ENCODE results near the gene TXNDC11. TPM values are rescaled to one million over a fixed set of nuclear protein-coding genes. Genes with fewer than 3 reads are reported as not detected.

TXNDC11 gene
- polyA plus RNA-seq, 2 of the 4 experiments (the other 2 are of a cell fraction) = 22.7 to 42.4 TPM

- Histone ChIP-seq H3K27ac (peak overlapping the region; percentile 13 to 34; a peak in 2 of 6 replicates), H3K4me3 (no peak overlapping the region), H3K4me1 (peaks cover 19% of the 10 kb centered on the region), H3K9me3 (no peaks in the 10 kb centered on the region), H3K4me2 (no peak overlapping the region)
- FAIRE-seq = no peak
- no peak for DNase-seq (ENCODE audit: low read depth in 1 of 2, low spot score in 1 of 2)
- TF ChIP-seq NFE2L2 (conservative IDR thresholded peaks at IDR 0.05; ENCODE audit: low read length) = no peak
- TF ChIP-seq RARB (CRISPR knock-in tag; IDR thresholded peaks at IDR 0.05) = no peak
- no peak for TF ChIP-seq ATOH8 (CRISPR knock-in tag; IDR thresholded peaks at IDR 0.05; ENCODE audit: low read depth)
- no peak for TF ChIP-seq ELK1 (IDR thresholded peaks at IDR 0.05; ENCODE audit: low read depth, low read length)
- TF ChIP-seq BCL3 (IDR thresholded peaks at IDR 0.05) = no peak
- TF ChIP-seq CTCF (IDR thresholded peaks at IDR 0.05) = no peak
- TF ChIP-seq RNF2 (IDR thresholded peaks at IDR 0.05; ENCODE audit: borderline replicate concordance, low read depth) = no peak
- TF ChIP-seq SREBF2 (IDR thresholded peaks at IDR 0.05) = no peak
- no peak for TF ChIP-seq HES2 (IDR thresholded peaks at IDR 0.05)
- TF ChIP-seq ZFP36 (IDR thresholded peaks at IDR 0.05; ENCODE audit: borderline replicate concordance, partially characterized antibody) = no peak
- TF ChIP-seq TP53 (CRISPR knock-in tag; IDR thresholded peaks at IDR 0.05) = no peak
- TF ChIP-seq JUN (IDR thresholded peaks at IDR 0.05) = no peak
- TF ChIP-seq NPAS2 (CRISPR knock-in tag; IDR thresholded peaks at IDR 0.05; ENCODE audit: borderline replicate concordance) = no peak
- no peak for TF ChIP-seq BHLHE40 (IDR thresholded peaks at IDR 0.05; ENCODE audit: low read depth, low read length)
- TF ChIP-seq MAFK (IDR thresholded peaks at IDR 0.05; ENCODE audit: partially characterized antibody) = no peak
- no peak for TF ChIP-seq CEBPB (IDR thresholded peaks at IDR 0.05)
- TF ChIP-seq HDAC2 (IDR thresholded peaks at IDR 0.05) = no peak
- ChIA-PET CTCF (interaction anchor here (0.7 to 1.9 kb wide), 10 partner anchors 11 to 702 kb away, joined by 3 to 8 read pairs (median 3); no protein-coding TSS in a partner anchor), POLR2A (interaction anchor here (0.6 kb wide), 1 partner anchor 26 kb away, joined by 3 read pairs; no protein-coding TSS in a partner anchor)
- no peak for ATAC-seq
- 91% methylated on average over 14 of the region's 14 CpGs for WGBS (ENCODE audit: missing lambda C conversion rate)
Measured at GRCh38 chr16:11666103-11667055, 76.3 kb downstream of the TXNDC11 start.

GRCh38 chr16:11665071-11665491 lies 77.6 kb downstream of the TXNDC11 start:
- POLR2A ChIA-PET = no interaction called here
- no peak for DNase-seq (ENCODE audit: low read depth in 1 of 2, low spot score in 1 of 2)
- Histone ChIP-seq H3K4me3 (no peak overlapping the region), H3K4me2 (no peak overlapping the region), H3K4me1 (peaks cover 15% of the 10 kb centered on the region; the same call in 2 of the 3 replicates), H3K27ac (peak overlapping the region; percentile 19 to 31; a peak in 1 of 6 replicates), H3K9me3 (no peaks in the 10 kb centered on the region)
- TF ChIP-seq ELK1 (IDR thresholded peaks at IDR 0.05; ENCODE audit: low read depth, low read length) (no peak), CEBPB (IDR thresholded peaks at IDR 0.05) (no peak)
- CTCF ChIA-PET = interaction anchor here (0.7 to 1.9 kb wide), 7 partner anchors 10 to 701 kb away, joined by 3 to 8 read pairs (median 3); no protein-coding TSS in a partner anchor
- 87% methylated on average over 10 of the region's 11 CpGs for WGBS (ENCODE audit: missing lambda C conversion rate)
- no peak for ATAC-seq
- FAIRE-seq = no peak

All from A549 (cell line).